ENCODE results near the gene CAMK2D. TPM values are rescaled to one million over a fixed set of nuclear protein-coding genes. Genes with fewer than 3 reads are reported as not detected.
A peak's percentile ranks its signal among the peaks of the same experiment; 100 is the strongest.

The CAMK2D gene
- polyA plus RNA-seq, 3 donors, result 10.4 to 30.6 (median 19.6) TPM

- peaks cover 3 to 5% of the 10 kb centered on the region in 2 donors for H3K36me3 Mint-ChIP-seq
- Histone ChIP-seq H3K27me3 (ENCODE audit: control insufficient read depth in 2 of 2, insufficient read depth in 2 of 2, low read length in 2 of 2) (no peaks in the 10 kb centered on the region), H4K20me1 (ENCODE audit: insufficient read depth, low read length) (peaks cover 61% of the 10 kb centered on the region), H3K4me1 (ENCODE audit: control insufficient read depth in 1 of 2, insufficient read depth in 2 of 2, low read length in 2 of 2) (peaks cover 6 to 10% of the 10 kb centered on the region in 2 donors), H3K27ac (ENCODE audit: low read depth in 1 of 2, low read length in 2 of 2) (no peak overlapping the region), H3K79me2 (ENCODE audit: insufficient read depth, low read length) (no peaks in the 10 kb centered on the region), H3K4me3 (replicated peaks in 1 of 3; ENCODE audit: low read depth in 2 of 3, low read length in 3 of 3) (no peak overlapping the region), H3K9ac (ENCODE audit: insufficient read depth, low read length, poor library complexity, severe bottlenecking) (no peak overlapping the region), H2AFZ (ENCODE audit: insufficient read depth, low read depth, low read length, poor library complexity, severe bottlenecking) (no peak overlapping the region), H3K36me3 (replicated peaks in 1 of 2; ENCODE audit: control insufficient read depth in 1 of 2, insufficient read depth in 2 of 2, low read length in 2 of 2) (no peaks in the 10 kb centered on the region), H3K9me3 (replicated peaks in 1 of 2; ENCODE audit: control insufficient read depth in 1 of 2, insufficient read depth in 1 of 2, low read length in 2 of 2) (no peaks in the 10 kb centered on the region), H3K4me2 (replicated peaks; ENCODE audit: extremely low read depth, low read length, poor library complexity, severe bottlenecking) (peak overlapping the region; percentile 36)
- H3K27ac Mint-ChIP-seq, result no peak overlapping the region
- peaks cover 9% of the 10 kb centered on the region for H3K4me1 Mint-ChIP-seq
- H3K9me3 Mint-ChIP-seq, result no peaks in the 10 kb centered on the region
- WGBS (ENCODE audit: insufficient coverage), result 60% methylated on average over 1 of the region's 3 CpGs
- no peak for TF ChIP-seq CTCF (IDR thresholded peaks at IDR 0.05)
- H3K27me3 Mint-ChIP-seq (ENCODE audit: low read depth in 3 of 3), result peaks cover 0 to 5% (median 0%) of the 10 kb centered on the region in 3 donors
- H3K4me3 Mint-ChIP-seq, result peak overlapping the region in 1 of 2 donors; percentile 2
- DNase-seq, result peak; percentile 3 to 13 (median 4)
- intact Hi-C loops (cut with micrococcal nuclease), result no loop called here
Observed at GRCh38 chr4:113692809-113693411, 68.6 kb downstream of the CAMK2D start.

- no peak for DNase-seq
- TF ChIP-seq CTCF (IDR thresholded peaks at IDR 0.05), result no peak
- Mint-ChIP-seq H3K36me3 (peaks cover 5 to 7% of the 10 kb centered on the region in 2 donors), H3K9me3 (no peaks in the 10 kb centered on the region), H3K27ac (no peak overlapping the region), H3K4me3 (no peak overlapping the region), H3K4me1 (peaks cover 9% of the 10 kb centered on the region), H3K27me3 (ENCODE audit: low read depth in 3 of 3) (peaks cover 0 to 5% (median 0%) of the 10 kb centered on the region in 3 donors)
- H3K27ac ChIP-seq (ENCODE audit: low read depth in 1 of 2, low read length in 2 of 2), result no peak overlapping the region
- no peak overlapping the region for H3K4me3 ChIP-seq (replicated peaks in 1 of 3; ENCODE audit: low read depth in 2 of 3, low read length in 3 of 3)
- no peaks in the 10 kb centered on the region for H3K9me3 ChIP-seq (replicated peaks in 1 of 2; ENCODE audit: control insufficient read depth in 1 of 2, insufficient read depth in 1 of 2, low read length in 2 of 2)
- no peaks in the 10 kb centered on the region for H3K36me3 ChIP-seq (replicated peaks in 1 of 2; ENCODE audit: control insufficient read depth in 1 of 2, insufficient read depth in 2 of 2, low read length in 2 of 2)
- H3K79me2 ChIP-seq (ENCODE audit: insufficient read depth, low read length), result no peaks in the 10 kb centered on the region
- H3K27me3 ChIP-seq (ENCODE audit: control insufficient read depth in 2 of 2, insufficient read depth in 2 of 2, low read length in 2 of 2), result no peaks in the 10 kb centered on the region
- no peak overlapping the region for H3K4me2 ChIP-seq (replicated peaks; ENCODE audit: extremely low read depth, low read length, poor library complexity, severe bottlenecking)
- no peak overlapping the region for H2AFZ ChIP-seq (ENCODE audit: insufficient read depth, low read depth, low read length, poor library complexity, severe bottlenecking)
- intact Hi-C loops (cut with micrococcal nuclease), result no loop called here
- no CpG with 5 or more reads among the region's 2 CpGs for WGBS (ENCODE audit: insufficient coverage)
- peaks cover 57% of the 10 kb centered on the region for H4K20me1 ChIP-seq (ENCODE audit: insufficient read depth, low read length)
- peaks cover 6 to 10% of the 10 kb centered on the region in 2 donors for H3K4me1 ChIP-seq (ENCODE audit: control insufficient read depth in 1 of 2, insufficient read depth in 2 of 2, low read length in 2 of 2)
- no peak overlapping the region for H3K9ac ChIP-seq (ENCODE audit: insufficient read depth, low read length, poor library complexity, severe bottlenecking)
Observed at GRCh38 chr4:113691676-113692075, 69.9 kb downstream of the CAMK2D start.

All from CD14-positive monocyte (primary cell).